Keratinocyte (primary cell): Measurements from ENCODE around the gene AGPS.

Experiments used
- CTCF ChIP-seq, 3 experiments: IDR thresholded peaks in 1 of 3; conservative IDR thresholded peaks in 1 of 3; optimal IDR thresholded peaks in 1 of 3; 2 replicates in 2 of 3; 3 replicates in 1 of 3; pipeline versions ENCODE3 to v1.5.1; 2011; ENCODE audit warnings: low read length in 3 of 3, mild to moderate bottlenecking in 3 of 3, moderate library complexity in 2 of 3, control low read depth in 1 of 3, inconsistent platforms in 1 of 3; ENCODE audit not compliant: insufficient read depth in 2 of 3; ENCODE audit errors: extremely low read depth in 1 of 3
- EZH2 ChIP-seq: IDR thresholded peaks from one replicate; pipeline ENCODE4 v1.6.1; 2012; ENCODE audit warnings: inconsistent platforms, mild to moderate bottlenecking, low read length, moderate library complexity

- TF ChIP-seq CTCF (optimal IDR thresholded peaks at IDR 0.05 in 1 of 3, IDR thresholded peaks at IDR 0.05 in 1 of 3, conservative IDR thresholded peaks at IDR 0.05 in 1 of 3; ENCODE audit: extremely low read depth in 1 of 3, insufficient read depth in 2 of 3, low read length in 3 of 3) (no peak), EZH2 (no peak)
Observed at GRCh38 chr2:177578454-177578853, 185.9 kb downstream of the AGPS start.
